GM20000 (cell line): Measurements from ENCODE around the gene SRPRB.

Experiments used
- DNase-seq: peaks from one replicate; pipeline ENCODE4 v3.0.0; 2012; ENCODE audit warnings: low spot score
- TF ChIP-seq, protein P1 (sequence below): IDR thresholded peaks from 2 replicates; pipeline ENCODE4 v1.5.1; 2012; ENCODE audit warnings: mild to moderate bottlenecking, control low read depth; ENCODE audit errors: extremely low read depth, missing control alignments

SRPRB gene

DNA sequence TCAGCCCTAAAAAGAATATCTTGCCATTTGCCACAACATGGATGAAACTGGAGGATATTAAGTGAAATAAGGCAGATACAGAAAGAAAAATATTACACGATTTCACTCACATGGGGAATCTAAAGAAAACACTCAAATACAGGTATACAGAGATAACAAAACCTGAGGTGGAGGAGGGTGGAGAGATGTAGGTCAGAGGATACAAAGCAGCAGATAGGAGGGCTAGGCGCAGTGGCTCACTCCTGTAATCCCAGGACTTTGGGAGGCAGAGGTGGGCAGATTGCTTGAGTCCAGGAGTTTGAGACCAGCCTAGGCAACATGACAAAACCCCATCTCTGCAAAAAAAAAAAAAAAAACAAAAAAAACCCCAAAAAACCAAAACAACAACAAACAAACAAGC lies 23.2 kb upstream of the SRPRB start:
- TF ChIP-seq, protein P1, sequence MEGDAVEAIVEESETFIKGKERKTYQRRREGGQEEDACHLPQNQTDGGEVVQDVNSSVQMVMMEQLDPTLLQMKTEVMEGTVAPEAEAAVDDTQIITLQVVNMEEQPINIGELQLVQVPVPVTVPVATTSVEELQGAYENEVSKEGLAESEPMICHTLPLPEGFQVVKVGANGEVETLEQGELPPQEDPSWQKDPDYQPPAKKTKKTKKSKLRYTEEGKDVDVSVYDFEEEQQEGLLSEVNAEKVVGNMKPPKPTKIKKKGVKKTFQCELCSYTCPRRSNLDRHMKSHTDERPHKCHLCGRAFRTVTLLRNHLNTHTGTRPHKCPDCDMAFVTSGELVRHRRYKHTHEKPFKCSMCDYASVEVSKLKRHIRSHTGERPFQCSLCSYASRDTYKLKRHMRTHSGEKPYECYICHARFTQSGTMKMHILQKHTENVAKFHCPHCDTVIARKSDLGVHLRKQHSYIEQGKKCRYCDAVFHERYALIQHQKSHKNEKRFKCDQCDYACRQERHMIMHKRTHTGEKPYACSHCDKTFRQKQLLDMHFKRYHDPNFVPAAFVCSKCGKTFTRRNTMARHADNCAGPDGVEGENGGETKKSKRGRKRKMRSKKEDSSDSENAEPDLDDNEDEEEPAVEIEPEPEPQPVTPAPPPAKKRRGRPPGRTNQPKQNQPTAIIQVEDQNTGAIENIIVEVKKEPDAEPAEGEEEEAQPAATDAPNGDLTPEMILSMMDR: no peak

DNA sequence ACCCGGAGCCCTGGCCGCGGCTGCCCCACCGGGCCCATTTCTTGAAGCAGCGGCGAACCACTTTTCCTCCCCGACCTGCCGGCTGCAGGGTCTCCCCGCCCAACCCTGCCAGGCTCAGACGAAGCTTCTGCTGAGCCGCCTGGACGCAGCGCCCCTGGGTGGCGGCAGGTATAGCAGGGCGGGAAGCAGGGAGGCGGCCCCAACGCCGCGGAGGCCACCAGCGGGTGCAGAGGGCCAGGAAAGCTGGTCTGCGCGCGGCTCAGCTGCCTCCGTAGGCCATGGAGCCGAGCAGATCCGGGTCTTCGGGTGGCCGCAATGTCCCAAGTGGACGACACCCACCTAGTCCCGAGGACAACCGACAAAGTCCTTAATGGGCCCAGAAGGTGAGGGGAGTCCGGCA lies 21.9 kb upstream of the SRPRB start:
- no peak for DNase-seq
- TF ChIP-seq, protein P1: no peak

More for the DNA sequence above, 23.2 kb upstream of the SRPRB start:
- no peak for DNase-seq

DNA sequence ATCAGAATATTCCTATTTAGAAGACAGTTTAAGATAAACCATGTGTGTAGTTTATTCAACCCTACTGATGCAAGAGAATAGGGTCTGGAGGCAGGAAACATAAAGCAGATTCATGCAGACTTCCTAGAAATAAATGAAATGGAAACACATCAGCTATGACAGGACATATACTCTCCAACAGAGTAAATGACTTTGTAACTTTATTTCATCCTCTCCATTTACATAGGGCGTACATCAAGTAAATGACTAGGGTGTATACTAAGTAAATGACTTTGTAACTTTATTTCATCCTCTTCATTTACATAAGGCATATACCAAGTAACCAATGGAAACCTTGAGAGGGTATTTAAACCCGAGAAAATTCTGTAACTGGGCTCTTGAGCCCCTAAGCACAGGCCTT lies 17.6 kb upstream of the SRPRB start:
- DNase-seq: no peak
- TF ChIP-seq, protein P1: no peak

DNA sequence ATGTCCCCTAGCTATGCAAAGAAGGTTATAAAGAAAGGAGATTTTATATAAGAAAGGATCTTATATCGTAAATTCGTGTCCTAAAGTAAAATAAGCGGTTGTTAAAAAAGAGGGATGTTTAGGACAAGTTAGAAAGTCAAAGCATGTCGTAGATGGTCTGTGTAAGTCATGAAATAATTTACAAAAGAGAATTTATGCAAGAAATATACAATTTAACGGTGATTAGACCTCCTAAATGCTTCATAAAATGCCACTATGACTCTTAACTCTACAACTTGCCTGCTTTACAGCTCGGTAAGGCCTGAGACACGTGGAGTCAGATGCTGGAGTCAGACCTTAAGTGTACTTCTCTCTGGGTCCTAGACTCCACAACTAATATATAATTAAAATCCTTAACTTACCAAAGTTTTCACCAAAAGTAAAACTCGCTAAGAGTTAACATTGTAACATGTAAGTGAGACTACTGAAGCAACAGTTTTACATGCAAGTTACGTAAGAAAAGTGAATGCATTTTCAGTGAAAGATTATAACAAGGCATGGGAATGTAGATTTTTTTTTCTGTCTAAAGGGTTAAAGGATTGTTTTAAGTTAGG lies 13.3 kb upstream of the SRPRB start:
- DNase-seq: no peak

DNA sequence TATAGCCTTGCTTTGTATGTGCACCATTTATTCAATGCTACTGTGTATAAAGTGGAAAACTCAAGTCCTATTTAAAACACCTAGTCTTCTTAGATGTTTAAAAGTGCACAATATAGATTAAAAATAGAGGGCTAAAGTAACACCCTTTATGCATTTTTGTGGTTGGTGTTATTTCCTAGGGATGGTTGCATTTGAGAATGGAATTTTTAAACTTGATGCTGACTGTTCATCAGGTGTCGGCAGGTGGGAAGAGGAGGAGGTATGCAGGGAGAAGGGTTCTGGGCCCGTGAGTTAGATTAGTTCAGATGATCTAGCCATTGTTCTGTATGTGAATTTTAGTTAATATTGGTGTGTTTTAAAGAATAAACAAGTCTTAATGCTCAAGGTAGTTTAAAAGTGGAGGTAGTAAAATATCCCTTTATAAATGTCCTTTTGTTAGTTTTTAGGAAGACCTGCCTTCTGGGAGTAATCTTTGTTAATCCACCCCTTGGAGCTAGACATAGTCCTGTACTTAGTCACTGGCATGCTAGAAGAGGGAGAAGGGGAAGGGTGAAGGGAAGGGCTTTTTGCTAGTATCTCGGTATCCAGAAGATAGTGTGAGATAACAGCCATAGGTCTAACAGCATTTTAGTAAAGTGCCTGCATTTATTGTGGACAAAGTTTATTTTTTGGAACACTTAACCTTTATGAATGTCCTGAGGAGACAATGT lies 8.1 kb upstream of the SRPRB start:
- DNase-seq: no peak

More for the DNA sequence above, 13.3 kb upstream of the SRPRB start:
- TF ChIP-seq, protein P1: no peak

DNA sequence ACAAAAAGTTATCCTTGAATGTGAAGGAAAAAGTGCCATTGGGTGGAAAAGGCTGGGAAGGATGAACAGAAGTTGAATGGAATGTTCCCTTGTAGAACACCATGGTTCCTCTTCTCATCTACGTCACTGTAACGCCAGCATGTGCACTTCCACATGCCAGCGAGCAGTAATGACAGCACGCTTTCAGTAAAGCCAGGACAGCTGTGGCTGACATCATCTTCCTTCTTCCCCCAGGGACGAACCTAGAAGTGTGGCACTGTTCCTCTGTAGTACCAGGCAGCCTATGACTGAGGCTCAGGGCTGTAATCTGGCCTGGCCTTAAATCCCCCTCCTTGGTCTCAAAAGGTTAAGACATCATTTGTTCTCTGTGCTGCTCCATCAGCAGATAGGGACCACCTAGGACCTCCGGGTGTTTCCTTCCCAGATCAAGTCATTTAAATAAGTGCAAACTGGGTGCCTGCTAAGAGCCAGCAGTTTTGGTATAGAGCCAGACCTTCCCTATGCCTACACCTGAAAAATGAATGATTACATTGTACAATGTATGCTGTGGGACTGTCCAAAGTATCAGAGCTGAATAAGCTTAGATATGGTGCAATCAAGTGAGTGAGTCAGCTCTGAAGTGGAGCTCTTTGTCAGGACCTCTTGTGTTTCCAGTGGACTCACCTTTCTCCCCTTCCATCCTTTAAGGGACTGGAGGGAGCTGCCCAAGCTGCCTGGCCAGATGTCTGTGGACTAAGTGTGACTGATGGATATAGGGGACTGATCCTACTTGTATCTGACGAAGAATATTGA lies 5.6 kb upstream of the SRPRB start:
- DNase-seq: no peak
- TF ChIP-seq, protein P1: no peak

More for the DNA sequence above, 8.1 kb upstream of the SRPRB start:
- TF ChIP-seq, protein P1: no peak

DNA sequence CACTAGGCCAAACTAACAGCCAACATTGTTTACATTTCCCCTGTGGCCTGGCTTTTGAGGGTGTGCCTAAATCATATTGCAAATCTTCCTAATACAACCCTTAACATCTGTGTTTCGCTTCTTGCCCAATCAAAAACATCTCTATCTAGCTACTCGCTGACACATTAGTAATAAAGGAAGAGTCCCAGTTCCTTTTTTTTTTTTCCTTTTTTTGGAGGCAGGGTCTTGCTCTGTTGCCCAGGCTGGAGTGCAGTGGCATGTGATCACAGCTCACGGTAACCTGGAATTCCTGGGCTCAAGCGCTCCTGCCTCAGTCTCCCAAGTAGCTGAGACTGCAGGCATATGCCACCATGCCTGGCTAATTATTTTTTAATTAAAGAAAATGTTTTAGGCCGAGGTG lies 2.1 kb upstream of the SRPRB start:
- TF ChIP-seq, protein P1: no peak
- no peak for DNase-seq
